ENCODE measurements around the gene TMED5.

Gene TMED5

GRCh38 chr1:93123201-93123783 is 56.9 kb downstream of the TMED5 start:
- DNase-seq (ENCODE audit: low read depth) = no peak

GRCh38 chr1:93120614-93121013 is 59.6 kb downstream of the TMED5 start:
- no peak for DNase-seq (ENCODE audit: low read depth)

GRCh38 chr1:93114391-93114790 is 65.8 kb downstream of the TMED5 start:
- DNase-seq (ENCODE audit: low read depth) = no peak

- no peak for DNase-seq (ENCODE audit: low read depth)
Measured at GRCh38 chr1:93113127-93113526, 67.1 kb downstream of the TMED5 start.

GRCh38 chr1:93111561-93111960 is 68.7 kb downstream of the TMED5 start:
- no peak for DNase-seq (ENCODE audit: low read depth)

GRCh38 chr1:93111065-93111464 is 69.1 kb downstream of the TMED5 start:
- DNase-seq (ENCODE audit: low read depth) = no peak

GRCh38 chr1:93109578-93109977 is 70.6 kb downstream of the TMED5 start:
- DNase-seq (ENCODE audit: low read depth) = no peak

- DNase-seq (ENCODE audit: low read depth) = no peak
Measured at GRCh38 chr1:93108335-93108734, 71.9 kb downstream of the TMED5 start.

GRCh38 chr1:93107395-93107794 is 72.8 kb downstream of the TMED5 start:
- DNase-seq (ENCODE audit: low read depth) = no peak

- no peak for DNase-seq (ENCODE audit: low read depth)
Measured at GRCh38 chr1:93106226-93106625, 74.0 kb downstream of the TMED5 start.

- no peak for DNase-seq (ENCODE audit: low read depth)
Measured at GRCh38 chr1:93102142-93102541, 78.1 kb downstream of the TMED5 start.

All from non-pigmented ciliary epithelial cell (primary cell).